OCI-LY1 (cell line): ENCODE data around the gene NLRP8.
"Not testable (repeated sequence)": the region's sequence is repeated elsewhere in the genome, so short reads cannot be mapped to it uniquely, and the experiment has no call there.

ENCODE experiments used
- H2AFZ ChIP-seq: fragments of 200-600 bp; sonication (generic), shearing (Covaris generic); 2 replicates; pipeline ENCODE4 v1.6.0; 2014; ENCODE audit warnings: antibody characterized with exemption, mild to moderate bottlenecking, low read length
- H3F3A ChIP-seq: fragments of 200-600 bp; sonication (generic), shearing (Covaris generic); 2 replicates; pipeline ENCODE4 v1.6.0; 2014; ENCODE audit warnings: mild to moderate bottlenecking, antibody characterized with exemption, low read length, moderate library complexity; ENCODE audit not compliant: insufficient read depth
- H3K27ac ChIP-seq: fragments of 200-600 bp; sonication (generic); 2 replicates; pipeline ENCODE4 v1.5.1; 2014; ENCODE audit warnings: low read length, mixed run types, mild to moderate bottlenecking, low read depth; ENCODE audit not compliant: poor library complexity, severe bottlenecking
- H3K27me3 ChIP-seq: fragments of 200-600 bp; sonication (generic); 2 replicates; pipeline ENCODE4 v1.6.0; 2014; ENCODE audit warnings: antibody characterized with exemption, mild to moderate bottlenecking, low read length, moderate library complexity; ENCODE audit not compliant: insufficient read depth
- H3K36me3 ChIP-seq: fragments of 200-600 bp; sonication (generic); 2 replicates; pipeline ENCODE4 v1.6.1; 2014; ENCODE audit warnings: mild to moderate bottlenecking, antibody characterized with exemption, low read length, moderate library complexity, mixed read lengths; ENCODE audit not compliant: insufficient read depth
- H3K4me1 ChIP-seq: fragments of 200-600 bp; sonication (generic); 2 replicates; pipeline ENCODE4 v1.5.1; 2014; ENCODE audit warnings: mild to moderate bottlenecking, low read length, moderate library complexity; ENCODE audit not compliant: insufficient read depth, severe bottlenecking
- H3K4me2 ChIP-seq: fragments of 200-600 bp; sonication (generic), shearing (Covaris generic); 2 replicates; pipeline ENCODE4 v1.6.1; 2014; ENCODE audit warnings: low read length
- H3K4me3 ChIP-seq: fragments of 200-600 bp; sonication (generic); 2 replicates; pipeline ENCODE4 v1.5.1; 2014; ENCODE audit warnings: low read length, low read depth, mild to moderate bottlenecking, mixed read lengths; ENCODE audit not compliant: poor library complexity, severe bottlenecking
- H3K79me2 ChIP-seq: fragments of 200-600 bp; shearing (Covaris generic); 2 replicates; pipeline ENCODE4 v1.6.1; 2016; ENCODE audit warnings: mixed run types, low read length, mixed read lengths; ENCODE audit not compliant: insufficient read depth
- H3K9ac ChIP-seq: fragments of 200-600 bp; sonication (generic), shearing (Covaris generic); 2 replicates; pipeline ENCODE4 v1.6.1; 2014; ENCODE audit warnings: mild to moderate bottlenecking, low read length, mixed read lengths
- H3K9me2 ChIP-seq: fragments of 200-600 bp; sonication (generic), shearing (Covaris generic); 2 replicates; pipeline ENCODE4 v1.6.1; 2014; ENCODE audit warnings: low read depth, mild to moderate bottlenecking, low read length, mixed read lengths
- H3K9me3 ChIP-seq: fragments of 200-600 bp; shearing (Covaris generic); 2 replicates; pipeline ENCODE4 v1.6.1; 2014; ENCODE audit warnings: low read length, mixed read lengths
- H4K20me1 ChIP-seq: fragments of 200-600 bp; sonication (generic), shearing (Covaris generic); 2 replicates; pipeline ENCODE4 v1.6.0; 2016; ENCODE audit warnings: mild to moderate bottlenecking, low read length; ENCODE audit not compliant: insufficient read depth
- EZH2 ChIP-seq: fragments of 200-600 bp; sonication (generic), shearing (Covaris generic); IDR thresholded peaks from 2 replicates; pipeline ENCODE4 v1.8.0; 2017; ENCODE audit warnings: borderline replicate concordance, mixed run types, mild to moderate bottlenecking, antibody characterized with exemption, low read length, moderate library complexity, mixed read lengths
- TF ChIP-seq, protein P1 (sequence below): fragments of 200-600 bp; sonication (generic), shearing (Covaris generic); IDR thresholded peaks from 2 replicates; pipeline ENCODE4 v1.5.1; 2017; ENCODE audit warnings: mild to moderate bottlenecking, antibody characterized with exemption, low read length, moderate library complexity, mixed read lengths

Gene NLRP8

DNA sequence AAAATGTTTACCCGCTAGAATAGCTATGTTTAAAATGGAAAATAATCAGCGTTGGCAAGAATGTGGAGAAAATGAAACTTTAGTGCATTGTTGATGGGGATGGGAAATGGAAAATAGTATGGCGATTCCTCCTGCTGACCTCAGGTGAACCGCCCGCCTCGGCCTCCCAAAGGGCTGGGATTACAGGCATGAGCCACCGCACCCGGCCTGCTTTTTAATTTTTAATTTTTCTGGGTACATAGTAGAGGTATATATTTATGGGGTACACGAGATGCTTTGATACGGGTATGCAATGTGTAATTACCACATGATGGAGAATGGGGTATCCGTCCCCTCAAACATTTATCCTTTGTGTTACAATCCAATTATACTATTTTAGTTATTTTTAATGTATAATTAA is 7.3 kb upstream of the NLRP8 start:
- Histone ChIP-seq H3K9me3 (no peaks in the 10 kb centered on the region), H3K9me2 (no peaks in the 10 kb centered on the region), H3K27me3 (no peaks in the 10 kb centered on the region)

DNA sequence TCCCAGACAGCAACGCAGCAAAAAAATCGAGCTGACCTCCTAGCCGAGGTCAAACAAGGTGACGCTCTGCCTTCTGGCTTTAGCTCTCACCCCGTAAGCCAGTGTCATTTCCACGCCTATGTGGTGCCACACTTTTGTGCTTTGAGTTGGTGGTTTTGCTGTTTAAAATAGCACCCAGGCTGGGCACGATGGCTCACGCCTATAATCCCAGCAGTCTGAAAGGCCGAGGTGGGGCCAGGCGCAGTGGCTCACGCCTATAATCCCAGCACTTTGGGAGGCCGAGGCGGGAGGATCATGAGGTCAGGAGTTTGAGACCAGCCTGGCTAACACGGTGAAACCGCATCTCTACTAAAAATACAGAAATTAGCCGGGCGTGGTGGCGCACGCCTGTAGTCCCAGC is 2.9 kb downstream of the NLRP8 start:
- H3K9ac ChIP-seq, H3K9me2 ChIP-seq, H3K27me3 ChIP-seq, H2AFZ ChIP-seq, H3K9me3 ChIP-seq, H3K79me2 ChIP-seq, H4K20me1 ChIP-seq, H3K4me3 ChIP-seq, H3K4me2 ChIP-seq, H3K36me3 ChIP-seq, H3K4me1 ChIP-seq, H3K27ac ChIP-seq, H3F3A ChIP-seq: not testable (repeated sequence)

More for the DNA sequence above, 7.3 kb upstream of the NLRP8 start:
- no peaks in the 10 kb centered on the region for H3K79me2 ChIP-seq
- H3K4me3 ChIP-seq, result no peak overlapping the region
- H3K9ac ChIP-seq, result no peak overlapping the region
- no peak for TF ChIP-seq EZH2
- TF ChIP-seq, protein P1, sequence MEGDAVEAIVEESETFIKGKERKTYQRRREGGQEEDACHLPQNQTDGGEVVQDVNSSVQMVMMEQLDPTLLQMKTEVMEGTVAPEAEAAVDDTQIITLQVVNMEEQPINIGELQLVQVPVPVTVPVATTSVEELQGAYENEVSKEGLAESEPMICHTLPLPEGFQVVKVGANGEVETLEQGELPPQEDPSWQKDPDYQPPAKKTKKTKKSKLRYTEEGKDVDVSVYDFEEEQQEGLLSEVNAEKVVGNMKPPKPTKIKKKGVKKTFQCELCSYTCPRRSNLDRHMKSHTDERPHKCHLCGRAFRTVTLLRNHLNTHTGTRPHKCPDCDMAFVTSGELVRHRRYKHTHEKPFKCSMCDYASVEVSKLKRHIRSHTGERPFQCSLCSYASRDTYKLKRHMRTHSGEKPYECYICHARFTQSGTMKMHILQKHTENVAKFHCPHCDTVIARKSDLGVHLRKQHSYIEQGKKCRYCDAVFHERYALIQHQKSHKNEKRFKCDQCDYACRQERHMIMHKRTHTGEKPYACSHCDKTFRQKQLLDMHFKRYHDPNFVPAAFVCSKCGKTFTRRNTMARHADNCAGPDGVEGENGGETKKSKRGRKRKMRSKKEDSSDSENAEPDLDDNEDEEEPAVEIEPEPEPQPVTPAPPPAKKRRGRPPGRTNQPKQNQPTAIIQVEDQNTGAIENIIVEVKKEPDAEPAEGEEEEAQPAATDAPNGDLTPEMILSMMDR, result no peak
- no peaks in the 10 kb centered on the region for H4K20me1 ChIP-seq
- H2AFZ ChIP-seq, result no peak overlapping the region
- H3K4me2 ChIP-seq, result no peak overlapping the region
- H3K27ac ChIP-seq, result no peak overlapping the region
- H3K4me1 ChIP-seq, result no peaks in the 10 kb centered on the region
- H3F3A ChIP-seq, result no peaks in the 10 kb centered on the region
- H3K36me3 ChIP-seq, result no peaks in the 10 kb centered on the region

DNA sequence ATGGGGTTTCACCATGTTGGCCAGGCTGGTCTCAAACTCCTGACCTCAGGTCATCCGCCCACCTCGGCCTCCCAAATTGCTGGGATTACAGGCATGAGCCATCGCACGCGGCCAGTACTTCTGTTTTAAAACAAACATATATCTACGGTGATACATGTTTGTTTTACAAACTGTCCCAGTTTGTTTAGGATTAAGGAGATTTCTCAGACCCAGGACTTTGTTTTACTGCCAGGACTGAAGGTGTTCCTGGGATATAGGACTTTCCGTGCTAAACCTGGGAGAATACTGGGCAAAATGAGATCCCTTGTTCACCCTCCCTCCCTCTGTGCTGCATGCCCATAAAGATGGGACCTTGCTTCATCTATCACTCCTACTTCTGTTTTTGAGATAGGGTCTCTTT is 8.8 kb downstream of the NLRP8 start:
- no peak overlapping the region for H3K9ac ChIP-seq
- H3K4me2 ChIP-seq, result no peak overlapping the region
- no peaks in the 10 kb centered on the region for H4K20me1 ChIP-seq
- H3K9me3 ChIP-seq, result no peaks in the 10 kb centered on the region
- H3K79me2 ChIP-seq, result no peaks in the 10 kb centered on the region
- H3K9me2 ChIP-seq, result no peaks in the 10 kb centered on the region
- H3K27ac ChIP-seq, result no peak overlapping the region
- no peaks in the 10 kb centered on the region for H3F3A ChIP-seq
- no peaks in the 10 kb centered on the region for H3K36me3 ChIP-seq
- H3K4me1 ChIP-seq, result no peaks in the 10 kb centered on the region
- H3K27me3 ChIP-seq, result 0 out of 2 replicates have a peak, but pooled peaks cover 4% of the 10 kb centered on the region
- TF ChIP-seq EZH2, result no peak
- TF ChIP-seq, protein P1, result no peak
- H3K4me3 ChIP-seq, result no peak overlapping the region
- no peak overlapping the region for H2AFZ ChIP-seq

DNA sequence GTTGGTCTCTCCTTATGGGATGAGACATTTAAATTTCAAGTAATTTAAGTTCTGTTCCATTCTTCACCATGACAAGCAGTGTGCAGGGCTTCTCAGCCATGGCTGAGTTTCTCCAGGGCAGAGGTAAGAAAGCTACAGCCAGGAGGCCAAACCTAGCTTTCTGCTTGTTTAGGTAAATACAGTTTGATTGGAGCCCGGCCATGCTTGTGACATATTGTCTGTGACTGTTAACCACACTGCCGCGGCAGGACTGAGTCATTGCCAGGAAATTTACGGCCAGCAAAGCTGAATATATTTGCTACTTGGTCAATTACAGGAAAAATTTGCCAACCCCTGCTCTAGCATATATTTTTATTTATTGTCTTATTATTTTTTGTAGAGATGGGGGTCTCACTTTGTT is 10.7 kb downstream of the NLRP8 start:
- H3K9me2 ChIP-seq, result no peaks in the 10 kb centered on the region
- H2AFZ ChIP-seq, result no peak overlapping the region
- H3K4me2 ChIP-seq, result no peak overlapping the region
- H4K20me1 ChIP-seq, result no peaks in the 10 kb centered on the region
- no peaks in the 10 kb centered on the region for H3K79me2 ChIP-seq
- 0 out of 2 replicates have a peak, but pooled peaks cover 4% of the 10 kb centered on the region for H3K27me3 ChIP-seq
- TF ChIP-seq, protein P1, result no peak
- no peak for TF ChIP-seq EZH2
- H3K9me3 ChIP-seq, result no peaks in the 10 kb centered on the region
- no peaks in the 10 kb centered on the region for H3K4me1 ChIP-seq
- no peak overlapping the region for H3K9ac ChIP-seq
- no peaks in the 10 kb centered on the region for H3K36me3 ChIP-seq
- no peak overlapping the region for H3K4me3 ChIP-seq
- no peaks in the 10 kb centered on the region for H3F3A ChIP-seq
- H3K27ac ChIP-seq, result no peak overlapping the region
